Measurements from ENCODE around the gene BMPR1A. TPM values are rescaled to one million over a fixed set of nuclear protein-coding genes. Genes with fewer than 3 reads are reported as not detected.

BMPR1A gene
- total RNA-seq, 1 experiment from 2014 or later = 24.3 TPM

DNA sequence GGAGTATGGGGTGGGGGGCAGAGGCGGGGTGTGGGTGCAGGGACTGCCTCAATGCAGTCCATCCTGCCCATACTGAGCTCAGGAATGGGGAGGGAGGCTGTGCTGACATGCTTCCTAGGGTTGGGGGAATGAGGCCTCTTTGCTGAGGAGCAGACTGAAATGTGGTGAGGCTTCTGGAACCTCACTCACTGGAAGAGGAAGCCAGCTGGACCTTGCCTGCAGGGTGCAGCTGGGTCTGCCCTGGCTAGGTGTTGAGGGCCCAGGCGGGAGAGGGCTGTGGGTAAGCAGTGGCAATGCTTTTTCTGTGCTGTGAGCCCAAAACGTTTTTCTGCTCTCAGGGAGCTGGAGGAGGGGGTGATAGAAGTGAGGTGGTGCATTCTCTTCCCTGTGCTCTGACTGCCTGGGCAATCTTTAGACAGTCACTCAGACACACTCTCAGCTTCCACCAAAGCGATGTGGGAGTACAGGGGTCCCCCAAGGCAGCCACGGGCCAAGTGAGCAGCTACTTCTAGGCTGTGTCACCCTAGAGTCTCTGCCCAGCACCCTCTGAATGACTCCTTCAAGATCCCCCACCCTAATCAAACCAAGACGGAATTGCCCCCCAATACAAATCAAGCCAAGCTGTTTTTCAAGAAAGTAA lies 41.1 kb upstream of the BMPR1A start:
- no TSS peak for BruUV-seq (replicated peaks)
- CTCF ChIA-PET = interaction anchor here (0.7 kb wide), 1 partner anchor 19 kb away, joined by 3 read pairs; no protein-coding TSS in a partner anchor
- Histone ChIP-seq H4K20me1 (ENCODE audit: insufficient read depth) (no peaks in the 10 kb centered on the region), H3K79me2 (ENCODE audit: low read depth) (no peaks in the 10 kb centered on the region), H3F3A (ENCODE audit: insufficient read depth, low read depth) (no peaks in the 10 kb centered on the region), H3K27ac (no peak overlapping the region), H3K36me3 (ENCODE audit: low read depth) (no peaks in the 10 kb centered on the region), H3K4me3 (no peak overlapping the region), H3K9me3 (ENCODE audit: insufficient read depth, low read depth) (no peaks in the 10 kb centered on the region), H3K27me3 (ENCODE audit: insufficient read depth, low read depth) (no peaks in the 10 kb centered on the region), H3K4me1 (replicated peaks; ENCODE audit: insufficient read depth) (no peaks in the 10 kb centered on the region), H2AFZ (no peak overlapping the region), H3K4me2 (no peak overlapping the region), H3K9me2 (ENCODE audit: insufficient read depth) (no peaks in the 10 kb centered on the region)
- POLR2A ChIA-PET (ENCODE audit: unreplicated experiment) = interaction anchor here (0.7 kb wide), 1 partner anchor 245 kb away, joined by 17 read pairs; no protein-coding TSS in a partner anchor
- TF ChIP-seq EZH2 (IDR thresholded peaks at IDR 0.05; ENCODE audit: low read depth) = no peak
- TF ChIP-seq, protein P1, sequence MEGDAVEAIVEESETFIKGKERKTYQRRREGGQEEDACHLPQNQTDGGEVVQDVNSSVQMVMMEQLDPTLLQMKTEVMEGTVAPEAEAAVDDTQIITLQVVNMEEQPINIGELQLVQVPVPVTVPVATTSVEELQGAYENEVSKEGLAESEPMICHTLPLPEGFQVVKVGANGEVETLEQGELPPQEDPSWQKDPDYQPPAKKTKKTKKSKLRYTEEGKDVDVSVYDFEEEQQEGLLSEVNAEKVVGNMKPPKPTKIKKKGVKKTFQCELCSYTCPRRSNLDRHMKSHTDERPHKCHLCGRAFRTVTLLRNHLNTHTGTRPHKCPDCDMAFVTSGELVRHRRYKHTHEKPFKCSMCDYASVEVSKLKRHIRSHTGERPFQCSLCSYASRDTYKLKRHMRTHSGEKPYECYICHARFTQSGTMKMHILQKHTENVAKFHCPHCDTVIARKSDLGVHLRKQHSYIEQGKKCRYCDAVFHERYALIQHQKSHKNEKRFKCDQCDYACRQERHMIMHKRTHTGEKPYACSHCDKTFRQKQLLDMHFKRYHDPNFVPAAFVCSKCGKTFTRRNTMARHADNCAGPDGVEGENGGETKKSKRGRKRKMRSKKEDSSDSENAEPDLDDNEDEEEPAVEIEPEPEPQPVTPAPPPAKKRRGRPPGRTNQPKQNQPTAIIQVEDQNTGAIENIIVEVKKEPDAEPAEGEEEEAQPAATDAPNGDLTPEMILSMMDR (conservative IDR thresholded peaks at IDR 0.05) = no peak
- DNase-seq = no peak
- intact Hi-C loops (cut with micrococcal nuclease; ENCODE audit: unreplicated experiment) = loop anchor here (10.0 kb wide), 1 partner anchor 110 kb away; no protein-coding TSS in a partner anchor

DNA sequence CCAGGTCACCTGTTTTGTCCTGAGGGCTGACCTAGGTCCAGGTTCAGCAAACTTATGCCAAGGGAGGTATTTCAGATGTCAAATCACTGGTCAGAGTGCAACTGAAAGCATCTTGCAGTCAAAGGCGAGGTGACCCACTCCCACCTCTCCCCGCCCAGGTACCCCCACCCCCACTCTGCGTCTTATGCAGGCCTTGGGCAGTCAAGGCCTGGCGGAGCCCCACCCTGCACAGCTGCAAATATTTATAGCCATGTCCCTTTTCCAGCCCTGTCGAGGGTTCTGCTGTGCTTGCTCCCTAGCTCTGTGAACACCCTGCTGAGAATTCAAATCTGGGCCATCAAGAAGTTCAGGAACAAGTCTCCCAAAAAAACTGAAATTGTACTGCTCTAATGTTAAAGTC lies 40.6 kb upstream of the BMPR1A start:
- H3K36me3 ChIP-seq (ENCODE audit: low read depth) = no peaks in the 10 kb centered on the region
- POLR2A ChIA-PET (ENCODE audit: unreplicated experiment) = no interaction called here
- no peak overlapping the region for H2AFZ ChIP-seq
- CTCF ChIA-PET = interaction anchor here (0.7 kb wide), 1 partner anchor 20 kb away, joined by 3 read pairs; no protein-coding TSS in a partner anchor
- no peaks in the 10 kb centered on the region for H3K9me3 ChIP-seq (ENCODE audit: insufficient read depth, low read depth)
- no peaks in the 10 kb centered on the region for H3K9me2 ChIP-seq (ENCODE audit: insufficient read depth)
- no peaks in the 10 kb centered on the region for H3F3A ChIP-seq (ENCODE audit: insufficient read depth, low read depth)
- TF ChIP-seq EZH2 (IDR thresholded peaks at IDR 0.05; ENCODE audit: low read depth) = no peak
- TF ChIP-seq, protein P1 (conservative IDR thresholded peaks at IDR 0.05) = no peak
- no TSS peak for BruUV-seq (replicated peaks)
- intact Hi-C loops (cut with micrococcal nuclease; ENCODE audit: unreplicated experiment) = loop anchor here (10.0 kb wide), 1 partner anchor 109 kb away; no protein-coding TSS in a partner anchor
- H3K4me3 ChIP-seq = no peak overlapping the region
- no peak for DNase-seq
- no peaks in the 10 kb centered on the region for H3K79me2 ChIP-seq (ENCODE audit: low read depth)
- no peaks in the 10 kb centered on the region for H4K20me1 ChIP-seq (ENCODE audit: insufficient read depth)
- no peaks in the 10 kb centered on the region for H3K27me3 ChIP-seq (ENCODE audit: insufficient read depth, low read depth)
- H3K4me1 ChIP-seq (replicated peaks; ENCODE audit: insufficient read depth) = no peaks in the 10 kb centered on the region
- no peak overlapping the region for H3K27ac ChIP-seq
- no peak overlapping the region for H3K4me2 ChIP-seq

- Histone ChIP-seq H3K4me3 (no peak overlapping the region), H3K27me3 (ENCODE audit: insufficient read depth, low read depth) (no peaks in the 10 kb centered on the region), H4K20me1 (ENCODE audit: insufficient read depth) (no peaks in the 10 kb centered on the region), H2AFZ (no peak overlapping the region), H3K36me3 (ENCODE audit: low read depth) (no peaks in the 10 kb centered on the region), H3F3A (ENCODE audit: insufficient read depth, low read depth) (no peaks in the 10 kb centered on the region), H3K79me2 (ENCODE audit: low read depth) (no peaks in the 10 kb centered on the region), H3K9me2 (ENCODE audit: insufficient read depth) (no peaks in the 10 kb centered on the region), H3K27ac (no peak overlapping the region), H3K4me2 (no peak overlapping the region), H3K4me1 (replicated peaks; ENCODE audit: insufficient read depth) (no peaks in the 10 kb centered on the region), H3K9me3 (ENCODE audit: insufficient read depth, low read depth) (no peaks in the 10 kb centered on the region)
- ChIA-PET CTCF (no interaction called here), POLR2A (ENCODE audit: unreplicated experiment) (no interaction called here)
- no peak for DNase-seq
- BruUV-seq (replicated peaks) = no TSS peak
- intact Hi-C loops (cut with micrococcal nuclease; ENCODE audit: unreplicated experiment) = loop anchor here (10.0 kb wide), 1 partner anchor 108 kb away; no protein-coding TSS in a partner anchor
- TF ChIP-seq, protein P1 (conservative IDR thresholded peaks at IDR 0.05) = no peak
- TF ChIP-seq EZH2 (IDR thresholded peaks at IDR 0.05; ENCODE audit: low read depth) = no peak
These were observed 40.0 kb upstream of the BMPR1A start for GRCh38 chr10:86716466-86716865.

Measured in PC-9 (cell line).